ENCODE data around the gene LYL1.

DNA sequence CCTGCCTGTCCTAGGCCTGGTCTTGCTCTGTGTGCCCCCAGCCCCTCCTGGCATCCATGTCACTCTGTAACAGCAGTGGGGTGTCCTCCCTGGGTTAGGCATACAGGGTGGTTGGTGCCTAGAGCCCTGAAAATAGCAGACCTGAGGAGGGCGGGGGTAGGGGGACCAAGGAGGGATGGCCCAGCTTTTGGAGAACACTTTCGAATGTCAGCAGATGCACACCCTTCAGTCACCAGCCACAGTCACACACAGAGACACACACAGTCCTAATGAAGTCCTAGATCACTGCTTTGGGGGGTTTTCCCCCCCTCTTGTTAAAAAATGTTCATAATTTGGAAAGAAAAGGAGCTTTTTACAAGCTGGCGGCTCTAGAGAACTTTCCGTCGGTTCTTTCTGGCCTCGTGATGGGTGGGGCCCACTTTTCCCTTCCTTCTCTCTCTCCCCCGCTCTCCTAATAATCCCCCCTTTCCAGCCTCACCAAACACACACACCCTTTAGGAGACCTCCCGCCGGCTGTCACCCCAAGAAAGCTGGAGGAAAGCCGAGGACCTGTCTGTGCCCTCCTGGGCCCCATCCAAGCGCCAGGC is 47.9 kb downstream of the LYL1 start:
- TF ChIP-seq, protein P1, sequence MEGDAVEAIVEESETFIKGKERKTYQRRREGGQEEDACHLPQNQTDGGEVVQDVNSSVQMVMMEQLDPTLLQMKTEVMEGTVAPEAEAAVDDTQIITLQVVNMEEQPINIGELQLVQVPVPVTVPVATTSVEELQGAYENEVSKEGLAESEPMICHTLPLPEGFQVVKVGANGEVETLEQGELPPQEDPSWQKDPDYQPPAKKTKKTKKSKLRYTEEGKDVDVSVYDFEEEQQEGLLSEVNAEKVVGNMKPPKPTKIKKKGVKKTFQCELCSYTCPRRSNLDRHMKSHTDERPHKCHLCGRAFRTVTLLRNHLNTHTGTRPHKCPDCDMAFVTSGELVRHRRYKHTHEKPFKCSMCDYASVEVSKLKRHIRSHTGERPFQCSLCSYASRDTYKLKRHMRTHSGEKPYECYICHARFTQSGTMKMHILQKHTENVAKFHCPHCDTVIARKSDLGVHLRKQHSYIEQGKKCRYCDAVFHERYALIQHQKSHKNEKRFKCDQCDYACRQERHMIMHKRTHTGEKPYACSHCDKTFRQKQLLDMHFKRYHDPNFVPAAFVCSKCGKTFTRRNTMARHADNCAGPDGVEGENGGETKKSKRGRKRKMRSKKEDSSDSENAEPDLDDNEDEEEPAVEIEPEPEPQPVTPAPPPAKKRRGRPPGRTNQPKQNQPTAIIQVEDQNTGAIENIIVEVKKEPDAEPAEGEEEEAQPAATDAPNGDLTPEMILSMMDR (conservative IDR thresholded peaks at IDR 0.05; ENCODE audit: low read length) = no peak
- TF ChIP-seq EZH2phosphoT487 (IDR thresholded peaks at IDR 0.05; ENCODE audit: borderline replicate concordance, low read depth, low read length) = no peak
